HG03354 (cell line): ENCODE data around the gene IL1RAPL1.

Experiments
- ATAC-seq: cut with Tn5 transposase; IDR thresholded peaks from one replicate; pipeline ENCODE4 v1.9.1; 2021; ENCODE audit warnings: mild to moderate bottlenecking; ENCODE audit not compliant: unreplicated experiment, poor library complexity, severe bottlenecking

The IL1RAPL1 gene

GRCh38 chrX:29547877-29548276 lies 960.6 kb downstream of the IL1RAPL1 start:
- peak; percentile 82 for ATAC-seq

GRCh38 chrX:29553542-29553941 lies 966.3 kb downstream of the IL1RAPL1 start:
- no peak for ATAC-seq

- ATAC-seq, result peak; percentile 98
These were observed 968.3 kb downstream of the IL1RAPL1 start for GRCh38 chrX:29555465-29556091.

- no peak for ATAC-seq
These were observed 972.8 kb downstream of the IL1RAPL1 start for GRCh38 chrX:29560065-29560464.

GRCh38 chrX:29561417-29561816 lies 974.2 kb downstream of the IL1RAPL1 start:
- ATAC-seq, result no peak

GRCh38 chrX:29580560-29580959 lies 993.3 kb downstream of the IL1RAPL1 start:
- ATAC-seq, result no peak

GRCh38 chrX:29581223-29581622 lies 994.0 kb downstream of the IL1RAPL1 start:
- no peak for ATAC-seq

GRCh38 chrX:29587107-29587506 lies 999.9 kb downstream of the IL1RAPL1 start:
- ATAC-seq, result peak; percentile 57

GRCh38 chrX:29590921-29591320 lies 1003.7 kb downstream of the IL1RAPL1 start:
- no peak for ATAC-seq

GRCh38 chrX:29604381-29604780 lies 1017.1 kb downstream of the IL1RAPL1 start:
- ATAC-seq, result no peak

GRCh38 chrX:29617276-29617675 lies 1030.0 kb downstream of the IL1RAPL1 start:
- ATAC-seq, result no peak

GRCh38 chrX:29617725-29618124 lies 1030.5 kb downstream of the IL1RAPL1 start:
- no peak for ATAC-seq

- peak; percentile 65 for ATAC-seq
These were observed 1040.6 kb downstream of the IL1RAPL1 start for GRCh38 chrX:29627833-29628232.

- no peak for ATAC-seq
These were observed 1047.3 kb downstream of the IL1RAPL1 start for GRCh38 chrX:29634516-29634915.

- ATAC-seq, result no peak
These were observed 1049.1 kb downstream of the IL1RAPL1 start for GRCh38 chrX:29636331-29636730.

GRCh38 chrX:29640106-29640505 lies 1052.9 kb downstream of the IL1RAPL1 start:
- ATAC-seq, result no peak

- ATAC-seq, result no peak
These were observed 1054.2 kb downstream of the IL1RAPL1 start for GRCh38 chrX:29641461-29641860.

- no peak for ATAC-seq
These were observed 1055.9 kb downstream of the IL1RAPL1 start for GRCh38 chrX:29643181-29643580.

- no peak for ATAC-seq
These were observed 1060.9 kb downstream of the IL1RAPL1 start for GRCh38 chrX:29648161-29648560.

GRCh38 chrX:29652484-29652883 lies 1065.2 kb downstream of the IL1RAPL1 start:
- ATAC-seq, result no peak

- no peak for ATAC-seq
These were observed 1066.5 kb downstream of the IL1RAPL1 start for GRCh38 chrX:29653721-29654120.

GRCh38 chrX:29659911-29660310 lies 1072.7 kb downstream of the IL1RAPL1 start:
- no peak for ATAC-seq
